GM18951 (cell line): ENCODE measurements around the gene RASGEF1C.

ENCODE experiments used
- POLR2A ChIP-seq: IDR thresholded peaks from 4 replicates; pipeline ENCODE4 v1.6.1; 2011; ENCODE audit warnings: mild to moderate bottlenecking; ENCODE audit not compliant: insufficient read length, insufficient read depth; ENCODE audit errors: extremely low read depth
- in situ Hi-C: fragments of 300-500 bp; cut with MboI; formaldehyde crosslinking; loops from one replicate; pipeline ENCODE4 v1.12.0; 2022; ENCODE audit warnings: low sequenced_read_pairs, mixed read lengths, inconsistent platforms; ENCODE audit not compliant: unreplicated experiment

Gene RASGEF1C

GRCh38 chr5:180180846-180181245 lies 28.2 kb downstream of the RASGEF1C start:
- no peak for TF ChIP-seq POLR2A
- in situ Hi-C loops: no loop called here

- TF ChIP-seq POLR2A: no peak
- in situ Hi-C loops: no loop called here
These were observed 28.6 kb downstream of the RASGEF1C start for GRCh38 chr5:180180421-180180820.

- no peak for TF ChIP-seq POLR2A
- in situ Hi-C loops: no loop called here
These were observed 29.3 kb downstream of the RASGEF1C start for GRCh38 chr5:180179442-180180420.

- no peak for TF ChIP-seq POLR2A
- in situ Hi-C loops: no loop called here
These were observed 30.2 kb downstream of the RASGEF1C start for GRCh38 chr5:180178531-180179441.

GRCh38 chr5:180176191-180176590 lies 32.8 kb downstream of the RASGEF1C start:
- in situ Hi-C loops: no loop called here
- no peak for TF ChIP-seq POLR2A

- in situ Hi-C loops: no loop called here
- no peak for TF ChIP-seq POLR2A
These were observed 34.0 kb downstream of the RASGEF1C start for GRCh38 chr5:180175015-180175431.

- in situ Hi-C loops: no loop called here
- no peak for TF ChIP-seq POLR2A
These were observed 34.4 kb downstream of the RASGEF1C start for GRCh38 chr5:180174587-180174972.

GRCh38 chr5:180173875-180174586 lies 35.0 kb downstream of the RASGEF1C start:
- in situ Hi-C loops: no loop called here
- no peak for TF ChIP-seq POLR2A

GRCh38 chr5:180173198-180173544 lies 35.8 kb downstream of the RASGEF1C start:
- in situ Hi-C loops: no loop called here
- TF ChIP-seq POLR2A: no peak

- TF ChIP-seq POLR2A: no peak
- in situ Hi-C loops: no loop called here
These were observed 36.4 kb downstream of the RASGEF1C start for GRCh38 chr5:180172447-180173197.

- TF ChIP-seq POLR2A: no peak
- in situ Hi-C loops: no loop called here
These were observed 37.4 kb downstream of the RASGEF1C start for GRCh38 chr5:180171568-180172094.
